ENCODE measurements around the gene PLEKHA1.
A peak's percentile ranks its signal among the peaks of the same experiment; 100 is the strongest.

PLEKHA1 gene

GRCh38 chr10:122341141-122341810 lies 33.2 kb upstream of the PLEKHA1 start:
- TF ChIP-seq, protein P1, sequence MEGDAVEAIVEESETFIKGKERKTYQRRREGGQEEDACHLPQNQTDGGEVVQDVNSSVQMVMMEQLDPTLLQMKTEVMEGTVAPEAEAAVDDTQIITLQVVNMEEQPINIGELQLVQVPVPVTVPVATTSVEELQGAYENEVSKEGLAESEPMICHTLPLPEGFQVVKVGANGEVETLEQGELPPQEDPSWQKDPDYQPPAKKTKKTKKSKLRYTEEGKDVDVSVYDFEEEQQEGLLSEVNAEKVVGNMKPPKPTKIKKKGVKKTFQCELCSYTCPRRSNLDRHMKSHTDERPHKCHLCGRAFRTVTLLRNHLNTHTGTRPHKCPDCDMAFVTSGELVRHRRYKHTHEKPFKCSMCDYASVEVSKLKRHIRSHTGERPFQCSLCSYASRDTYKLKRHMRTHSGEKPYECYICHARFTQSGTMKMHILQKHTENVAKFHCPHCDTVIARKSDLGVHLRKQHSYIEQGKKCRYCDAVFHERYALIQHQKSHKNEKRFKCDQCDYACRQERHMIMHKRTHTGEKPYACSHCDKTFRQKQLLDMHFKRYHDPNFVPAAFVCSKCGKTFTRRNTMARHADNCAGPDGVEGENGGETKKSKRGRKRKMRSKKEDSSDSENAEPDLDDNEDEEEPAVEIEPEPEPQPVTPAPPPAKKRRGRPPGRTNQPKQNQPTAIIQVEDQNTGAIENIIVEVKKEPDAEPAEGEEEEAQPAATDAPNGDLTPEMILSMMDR (IDR thresholded peaks at IDR 0.05; ENCODE audit: extremely low read depth, missing control alignments) = no peak

GRCh38 chr10:122342293-122343134 lies 32.0 kb upstream of the PLEKHA1 start:
- TF ChIP-seq, protein P1 (IDR thresholded peaks at IDR 0.05; ENCODE audit: extremely low read depth, missing control alignments) = peak; percentile 32

More at GRCh38 chr10:122341141-122341810, 33.2 kb upstream of the PLEKHA1 start:
- DNase-seq (ENCODE audit: low spot score) = no peak

GRCh38 chr10:122343135-122343800 lies 31.2 kb upstream of the PLEKHA1 start:
- TF ChIP-seq, protein P1 (IDR thresholded peaks at IDR 0.05; ENCODE audit: extremely low read depth, missing control alignments) = no peak
- DNase-seq (ENCODE audit: low spot score) = no peak

More at GRCh38 chr10:122342293-122343134, 32.0 kb upstream of the PLEKHA1 start:
- peak; percentile 55 for DNase-seq (ENCODE audit: low spot score)

DNA sequence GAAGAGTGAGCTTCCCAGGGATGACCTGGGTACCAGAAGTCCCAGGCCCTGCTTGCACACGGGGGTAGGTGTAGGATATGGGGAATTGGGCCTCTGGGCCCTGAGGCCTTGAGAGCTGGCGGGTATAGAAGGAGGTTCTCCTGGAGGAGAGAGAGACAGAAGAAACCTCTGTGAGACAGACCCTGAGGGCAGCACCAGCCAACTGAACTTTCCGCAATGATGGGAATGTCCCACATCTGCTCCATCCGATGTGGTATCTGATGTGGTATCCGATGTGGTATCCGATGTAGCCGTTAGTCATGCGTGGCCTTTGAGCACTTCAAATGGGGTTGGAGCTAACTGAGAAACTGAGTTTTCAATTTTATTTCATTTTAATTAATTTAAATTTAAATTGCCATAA lies 30.6 kb upstream of the PLEKHA1 start:
- TF ChIP-seq, protein P1 (IDR thresholded peaks at IDR 0.05; ENCODE audit: extremely low read depth, missing control alignments) = no peak
- DNase-seq (ENCODE audit: low spot score) = no peak

DNA sequence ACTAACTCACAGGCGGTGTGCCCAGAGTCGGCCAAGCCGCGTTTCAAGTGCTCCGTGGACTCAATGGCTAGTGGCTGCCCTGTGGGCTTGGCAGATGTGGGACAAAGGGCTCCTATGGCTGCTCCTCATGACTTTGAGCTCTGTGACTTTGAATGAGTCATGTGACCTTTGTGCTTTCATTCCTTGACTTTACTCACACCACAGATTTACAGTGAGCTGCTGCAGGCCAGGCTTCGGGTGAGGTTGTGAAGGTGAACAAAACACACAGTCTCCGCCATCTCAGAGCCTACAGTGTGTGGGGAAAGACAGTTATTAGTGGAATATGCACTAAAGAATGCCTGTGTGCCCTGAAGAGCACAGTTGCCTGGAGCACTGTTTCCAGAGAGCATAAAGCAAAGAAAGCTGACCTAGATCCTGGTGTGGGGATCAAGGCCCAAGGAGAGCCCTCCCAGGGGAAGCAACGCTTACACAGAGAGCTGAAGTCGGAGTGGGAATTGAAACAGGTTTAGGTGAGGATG lies 29.7 kb upstream of the PLEKHA1 start:
- TF ChIP-seq, protein P1 (IDR thresholded peaks at IDR 0.05; ENCODE audit: extremely low read depth, missing control alignments) = no peak
- DNase-seq (ENCODE audit: low spot score) = no peak

DNA sequence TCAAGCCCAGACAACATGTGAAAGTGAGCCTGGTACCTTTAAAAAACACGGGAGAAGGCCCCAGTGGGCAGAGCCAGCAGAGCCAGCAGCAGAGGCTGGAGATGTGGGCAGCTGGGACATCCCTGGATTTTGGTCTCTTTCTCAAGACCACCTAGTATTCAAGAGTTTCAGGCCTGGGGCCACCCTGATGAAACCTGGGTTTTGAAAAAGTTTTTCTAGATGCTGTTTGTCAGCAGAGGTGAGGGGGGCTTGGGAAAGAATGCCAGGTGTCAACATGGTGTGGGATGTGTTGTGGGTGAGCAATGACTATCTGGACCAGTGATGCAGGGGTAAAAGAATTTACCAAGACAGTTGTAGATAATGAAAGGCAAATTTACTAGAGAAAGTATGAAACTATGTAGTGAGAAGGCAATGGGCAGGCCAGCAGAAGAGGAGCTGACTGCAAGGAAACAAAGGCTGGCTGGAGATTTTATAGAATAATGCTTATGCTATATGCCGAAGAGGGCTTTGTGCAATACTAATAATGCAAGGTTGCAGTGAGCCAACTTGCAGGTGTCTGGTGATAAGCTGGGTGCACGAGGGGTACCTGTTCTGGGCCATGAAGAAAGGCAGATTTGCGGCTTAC lies 28.1 kb upstream of the PLEKHA1 start:
- DNase-seq (ENCODE audit: low spot score) = no peak
- TF ChIP-seq, protein P1 (IDR thresholded peaks at IDR 0.05; ENCODE audit: extremely low read depth, missing control alignments) = no peak

Data from GM20000 (cell line).